GM18499 (cell line): ENCODE data around the gene NOM1.

Experiments used
- ATAC-seq: cut with Tn5 transposase; IDR thresholded peaks from one replicate; pipeline ENCODE4 v1.9.1; 2021; ENCODE audit warnings: moderate number of reproducible peaks; ENCODE audit not compliant: insufficient read depth, unreplicated experiment

Gene NOM1

GRCh38 chr7:157013602-157014549, 64.4 kb downstream of the NOM1 start:
- ATAC-seq = no peak

- no peak for ATAC-seq
Measured at GRCh38 chr7:157014635-157015555, 65.4 kb downstream of the NOM1 start.

- ATAC-seq = peak; percentile 2
Measured at GRCh38 chr7:157016024-157016351, 66.5 kb downstream of the NOM1 start.

- peak; percentile 77 for ATAC-seq
Measured at GRCh38 chr7:157016352-157017041, 67.0 kb downstream of the NOM1 start.

GRCh38 chr7:157017149-157017548, 67.6 kb downstream of the NOM1 start:
- ATAC-seq = no peak

GRCh38 chr7:157017603-157018327, 68.3 kb downstream of the NOM1 start:
- ATAC-seq = no peak

GRCh38 chr7:157018328-157018996, 69.0 kb downstream of the NOM1 start:
- no peak for ATAC-seq

- no peak for ATAC-seq
Measured at GRCh38 chr7:157018997-157019608, 69.6 kb downstream of the NOM1 start.

- no peak for ATAC-seq
Measured at GRCh38 chr7:157019718-157020451, 70.4 kb downstream of the NOM1 start.

- ATAC-seq = no peak
Measured at GRCh38 chr7:157020514-157021070, 71.1 kb downstream of the NOM1 start.

- ATAC-seq = no peak
Measured at GRCh38 chr7:157021071-157021870, 71.8 kb downstream of the NOM1 start.

GRCh38 chr7:157021871-157022680, 72.6 kb downstream of the NOM1 start:
- no peak for ATAC-seq
